Endodermal cell (in vitro differentiated cells): ENCODE data around the gene B2M. TPM values are rescaled to one million over a fixed set of nuclear protein-coding genes. Genes with fewer than 3 reads are reported as not detected.

ENCODE experiments used
- DNase-seq: peaks from one replicate; pipeline ENCODE4 v3.0.0-alpha.2; 2017
- H3K27ac ChIP-seq: 2 replicates; pipeline ENCODE4 v1.5.1; 2013; ENCODE audit warnings: mild to moderate bottlenecking, low read depth, low read length, moderate library complexity
- H3K27me3 ChIP-seq: 2 replicates; pipeline ENCODE4 v1.6.1; 2013; ENCODE audit warnings: mild to moderate bottlenecking, low read length, moderate library complexity; ENCODE audit not compliant: insufficient read depth, control insufficient read depth, poor library complexity, severe bottlenecking
- H3K36me3 ChIP-seq: 2 replicates; pipeline ENCODE4 v1.7.0; 2013; ENCODE audit warnings: mild to moderate bottlenecking, low read length, moderate library complexity; ENCODE audit not compliant: control insufficient read depth, insufficient read depth
- H3K4me1 ChIP-seq: one replicate; pipeline ENCODE4 v1.7.0; 2013; ENCODE audit warnings: low read length; ENCODE audit not compliant: control insufficient read depth, insufficient read depth
- H3K4me3 ChIP-seq: 2 replicates; pipeline ENCODE4 v1.5.1; 2013; ENCODE audit warnings: mild to moderate bottlenecking, low read length, moderate library complexity
- H3K9ac ChIP-seq: 2 replicates; pipeline ENCODE4 v1.6.1; 2013; ENCODE audit warnings: mild to moderate bottlenecking, low read length, moderate library complexity; ENCODE audit not compliant: poor library complexity, severe bottlenecking; ENCODE audit errors: extremely low read depth
- H3K9me3 ChIP-seq: 2 replicates; pipeline ENCODE4 v1.6.1; 2013; ENCODE audit warnings: mild to moderate bottlenecking, low read length, moderate library complexity; ENCODE audit not compliant: control insufficient read depth
- H3K27ac Mint-ChIP-seq: 2 replicates; pipeline ENCODE4 v1.8.0; 2020; ENCODE audit warnings: mixed read lengths
- H3K27me3 Mint-ChIP-seq: 2 replicates; pipeline ENCODE4 v1.8.0; 2021; ENCODE audit warnings: mild to moderate bottlenecking, mixed read lengths; ENCODE audit not compliant: insufficient read depth
- H3K36me3 Mint-ChIP-seq: 2 replicates; pipeline ENCODE4 v1.8.0; 2020; ENCODE audit warnings: low read depth, mixed read lengths
- H3K4me1 Mint-ChIP-seq: 2 replicates; pipeline ENCODE4 v1.8.0; 2020; ENCODE audit warnings: mixed read lengths
- H3K4me3 Mint-ChIP-seq: 2 replicates; pipeline ENCODE4 v1.8.0; 2020; ENCODE audit warnings: mild to moderate bottlenecking, moderate library complexity, mixed read lengths
- H3K9me3 Mint-ChIP-seq: 2 replicates; pipeline ENCODE4 v1.8.0; 2020; ENCODE audit warnings: mild to moderate bottlenecking, mixed read lengths
- CTCF ChIP-seq: fragments of 200-600 bp; sonication (generic); conservative IDR thresholded peaks from 2 replicates; pipeline ENCODE4 v1.5.0; 2021; ENCODE audit warnings: antibody characterized with exemption, mild to moderate bottlenecking
- WGBS, 2 experiments: methylation state at CpG; one replicate each; pipeline versions ENCODE4 v1.1.5 to v1.1.7; 2013; ENCODE audit warnings: missing lambda C conversion rate in 2 of 2, mixed read lengths in 1 of 2; ENCODE audit not compliant: insufficient coverage in 1 of 2, insufficient read length in 1 of 2; 5-methylcytosine and 5-hydroxymethylcytosine counted together
- total RNA-seq, 2 donors: library from RNA; stranded (reverse); fragmentation: NEBNext Ultra II Directional in 1 of 2; extraction: Animal tissue kit (Norgen Biotek cat#: 25700) in 1 of 2; gene quantifications; 2 replicates in 1 of 2; 3 replicates in 1 of 2; pipeline ENCODE4 v1.2.1, GENCODE V29; 2021

B2M gene
- total RNA-seq, 2 donors from 2014 or later = 66.5 to 74.3 TPM

GRCh38 chr15:44706401-44706800, 4.9 kb upstream of the B2M start:
- Histone ChIP-seq H3K27me3 (no peaks in the 10 kb centered on the region), H3K27ac (no peak overlapping the region), H3K9ac (no peak overlapping the region), H3K9me3 (no peaks in the 10 kb centered on the region), H3K36me3 (no peaks in the 10 kb centered on the region), H3K4me1 (no peaks in the 10 kb centered on the region), H3K4me3 (no peak overlapping the region)
- H3K4me1 Mint-ChIP-seq = no peaks in the 10 kb centered on the region
- H3K4me3 Mint-ChIP-seq = no peak overlapping the region
- TF ChIP-seq CTCF = no peak
- WGBS, 2 experiments = 97 to 100% methylated on average over 2 of the region's 2 CpGs
- no peaks in the 10 kb centered on the region for H3K36me3 Mint-ChIP-seq
- no peak overlapping the region for H3K27ac Mint-ChIP-seq
- peaks cover 2% of the 10 kb centered on the region for H3K27me3 Mint-ChIP-seq
- peaks cover 13% of the 10 kb centered on the region for H3K9me3 Mint-ChIP-seq
- no peak for DNase-seq

- Histone ChIP-seq H3K36me3 (no peaks in the 10 kb centered on the region), H3K4me3 (no peak overlapping the region), H3K4me1 (no peaks in the 10 kb centered on the region), H3K27me3 (peaks cover 2% of the 10 kb centered on the region), H3K9me3 (no peaks in the 10 kb centered on the region), H3K27ac (no peak overlapping the region), H3K9ac (no peak overlapping the region)
- TF ChIP-seq CTCF = no peak
- no peak overlapping the region for H3K27ac Mint-ChIP-seq
- H3K9me3 Mint-ChIP-seq = peaks cover 7% of the 10 kb centered on the region
- 85 to 89% methylated on average over 1 to 2 of the region's 2 CpGs for WGBS, 2 experiments
- no peaks in the 10 kb centered on the region for H3K4me1 Mint-ChIP-seq
- no peak for DNase-seq
- no peak overlapping the region for H3K4me3 Mint-ChIP-seq
- peaks cover 2% of the 10 kb centered on the region for H3K27me3 Mint-ChIP-seq
- H3K36me3 Mint-ChIP-seq = no peaks in the 10 kb centered on the region
Observed at GRCh38 chr15:44706946-44707636, 4.2 kb upstream of the B2M start.

- Mint-ChIP-seq H3K4me3 (peak overlapping the region; percentile 87), H3K27ac (peak overlapping the region; percentile 98), H3K36me3 (no peaks in the 10 kb centered on the region), H3K27me3 (peaks cover 9% of the 10 kb centered on the region), H3K4me1 (peaks cover 5% of the 10 kb centered on the region), H3K9me3 (no peaks in the 10 kb centered on the region)
- WGBS, 2 experiments = 51 to 78% methylated on average over 3 to 10 of the region's 11 CpGs
- H3K27ac ChIP-seq = peak overlapping the region; percentile 30
- no peaks in the 10 kb centered on the region for H3K9me3 ChIP-seq
- peaks cover 10% of the 10 kb centered on the region for H3K27me3 ChIP-seq
- no peaks in the 10 kb centered on the region for H3K36me3 ChIP-seq
- no peak for DNase-seq
- no peaks in the 10 kb centered on the region for H3K4me1 ChIP-seq
- peak overlapping the region; percentile 82 for H3K4me3 ChIP-seq
- H3K9ac ChIP-seq = peak overlapping the region; percentile 57
- peak; percentile 53 for TF ChIP-seq CTCF
Observed at GRCh38 chr15:44710236-44711095, 851 bp upstream of the B2M start.
